Measurements from ENCODE around the gene NQO2. TPM values are rescaled to one million over a fixed set of nuclear protein-coding genes. Genes with fewer than 3 reads are reported as not detected.

The NQO2 gene
- total RNA-seq, 2 donors from 2014 or later, result 50.8 to 199 TPM

- H3K4me1 ChIP-seq (ENCODE audit: control insufficient read depth, insufficient read depth, low read length), result no peaks in the 10 kb centered on the region
- Mint-ChIP-seq H3K9me3 (peaks cover 2% of the 10 kb centered on the region), H3K27ac (no peak overlapping the region), H3K4me3 (no peak overlapping the region), H3K36me3 (ENCODE audit: low read depth) (peaks cover 12% of the 10 kb centered on the region), H3K27me3 (ENCODE audit: insufficient read depth) (peaks cover 6% of the 10 kb centered on the region), H3K4me1 (peaks cover 37% of the 10 kb centered on the region)
- H3K9ac ChIP-seq (ENCODE audit: extremely low read depth, low read length, poor library complexity, severe bottlenecking), result no peak overlapping the region
- H3K36me3 ChIP-seq (ENCODE audit: control insufficient read depth, insufficient read depth, low read length), result peaks cover 5% of the 10 kb centered on the region
- no peaks in the 10 kb centered on the region for H3K27me3 ChIP-seq (ENCODE audit: control insufficient read depth, insufficient read depth, low read length, poor library complexity, severe bottlenecking)
- DNase-seq, result no peak
- 90 to 97% methylated on average over 6 to 7 of the region's 7 CpGs for WGBS, 2 experiments (ENCODE audit: insufficient coverage in 1 of 2, insufficient read length in 1 of 2)
- no peak overlapping the region for H3K4me3 ChIP-seq (ENCODE audit: low read length)
- H3K27ac ChIP-seq (ENCODE audit: low read depth, low read length), result no peak overlapping the region
- H3K9me3 ChIP-seq (ENCODE audit: control insufficient read depth, low read length), result no peaks in the 10 kb centered on the region
- no peak for TF ChIP-seq CTCF (conservative IDR thresholded peaks at IDR 0.05)
Observed at GRCh38 chr6:2967936-2968335, 31.8 kb upstream of the NQO2 start.

GRCh38 chr6:2968600-2969135 is 31.0 kb upstream of the NQO2 start:
- Histone ChIP-seq H3K9me3 (ENCODE audit: control insufficient read depth, low read length) (no peaks in the 10 kb centered on the region), H3K27ac (ENCODE audit: low read depth, low read length) (no peak overlapping the region), H3K36me3 (ENCODE audit: control insufficient read depth, insufficient read depth, low read length) (peaks cover 5% of the 10 kb centered on the region), H3K9ac (ENCODE audit: extremely low read depth, low read length, poor library complexity, severe bottlenecking) (no peak overlapping the region), H3K4me3 (ENCODE audit: low read length) (no peak overlapping the region), H3K27me3 (ENCODE audit: control insufficient read depth, insufficient read depth, low read length, poor library complexity, severe bottlenecking) (no peaks in the 10 kb centered on the region), H3K4me1 (ENCODE audit: control insufficient read depth, insufficient read depth, low read length) (no peaks in the 10 kb centered on the region)
- H3K36me3 Mint-ChIP-seq (ENCODE audit: low read depth), result peaks cover 12% of the 10 kb centered on the region
- peaks cover 2% of the 10 kb centered on the region for H3K9me3 Mint-ChIP-seq
- peak; percentile 48 for DNase-seq
- WGBS, 2 experiments (ENCODE audit: insufficient coverage in 1 of 2, insufficient read length in 1 of 2), result 85 to 100% methylated on average over 1 to 6 of the region's 8 CpGs
- peak overlapping the region; percentile 64 for H3K27ac Mint-ChIP-seq
- H3K4me1 Mint-ChIP-seq, result peaks cover 31% of the 10 kb centered on the region
- peaks cover 6% of the 10 kb centered on the region for H3K27me3 Mint-ChIP-seq (ENCODE audit: insufficient read depth)
- peak overlapping the region; percentile 20 for H3K4me3 Mint-ChIP-seq
- no peak for TF ChIP-seq CTCF (conservative IDR thresholded peaks at IDR 0.05)

GRCh38 chr6:2969549-2969948 is 30.1 kb upstream of the NQO2 start:
- no peaks in the 10 kb centered on the region for H3K4me1 ChIP-seq (ENCODE audit: control insufficient read depth, insufficient read depth, low read length)
- Mint-ChIP-seq H3K4me3 (peak overlapping the region; percentile 27), H3K4me1 (peaks cover 29% of the 10 kb centered on the region), H3K9me3 (peaks cover 2% of the 10 kb centered on the region), H3K27ac (no peak overlapping the region), H3K27me3 (ENCODE audit: insufficient read depth) (peaks cover 6% of the 10 kb centered on the region), H3K36me3 (ENCODE audit: low read depth) (peaks cover 12% of the 10 kb centered on the region)
- H3K9me3 ChIP-seq (ENCODE audit: control insufficient read depth, low read length), result no peaks in the 10 kb centered on the region
- peaks cover 5% of the 10 kb centered on the region for H3K36me3 ChIP-seq (ENCODE audit: control insufficient read depth, insufficient read depth, low read length)
- H3K27ac ChIP-seq (ENCODE audit: low read depth, low read length), result no peak overlapping the region
- whole genome bisulfite sequencing, 2 experiments (ENCODE audit: insufficient coverage in 1 of 2, insufficient read length in 1 of 2), result 94 to 95% methylated on average over 3 of the region's 3 CpGs
- H3K4me3 ChIP-seq (ENCODE audit: low read length), result no peak overlapping the region
- no peaks in the 10 kb centered on the region for H3K27me3 ChIP-seq (ENCODE audit: control insufficient read depth, insufficient read depth, low read length, poor library complexity, severe bottlenecking)
- peak; percentile 2 for DNase-seq
- no peak overlapping the region for H3K9ac ChIP-seq (ENCODE audit: extremely low read depth, low read length, poor library complexity, severe bottlenecking)
- no peak for TF ChIP-seq CTCF (conservative IDR thresholded peaks at IDR 0.05)

All from endodermal cell (in vitro differentiated cells).